AG04450 (cell line): Measurements from ENCODE around the gene VSTM4. TPM values are rescaled to one million over a fixed set of nuclear protein-coding genes. Genes with fewer than 3 reads are reported as not detected.

Source experiments
- CTCF ChIA-PET: fragments of 300-600, 350-600 bp; formaldehyde crosslinking; extraction: SDS; loops from one replicate; lab custom pipeline; 2022; ENCODE audit warnings: antibody characterized with exemption, inconsistent platforms; lab: Charles Lee
- POLR2A ChIA-PET: fragments of 350-600 bp; formaldehyde crosslinking; extraction: SDS; loops from one replicate; lab custom pipeline; 2021; ENCODE audit warnings: antibody characterized with exemption, inconsistent platforms; lab: Yijun Ruan, JAX
- DNase-seq: peaks from one replicate; pipeline ENCODE4 v3.0.0-alpha.2; 2011; ENCODE audit warnings: low read depth, low spot score
- H3K27ac ChIP-seq: one replicate; pipeline ENCODE4 v1.5.1; 2012; ENCODE audit warnings: low read depth, low read length, control low read depth
- H3K27me3 ChIP-seq: one replicate; pipeline ENCODE4 v1.6.0; 2012; ENCODE audit warnings: low read length; ENCODE audit not compliant: control insufficient read depth, insufficient read depth
- H3K4me3 ChIP-seq: 2 replicates; pipeline ENCODE4 v1.5.1; 2011; ENCODE audit warnings: mild to moderate bottlenecking, low read depth, low read length, control low read depth
- H3K9me3 ChIP-seq: 2 replicates; pipeline ENCODE4 v1.5.1; 2012; ENCODE audit warnings: low read length; ENCODE audit not compliant: control insufficient read depth, insufficient read depth
- polyA plus RNA-seq: library from polyadenylated mRNA; depleted of rRNA; stranded (reverse); fragments of >200 nt; gene quantifications from 2 replicates; pipeline ENCODE4 v1.2.3, GENCODE V29; 2011
- TF ChIP-seq, protein P1 (sequence below): IDR thresholded peaks from 2 replicates; pipeline ENCODE4 v1.5.1; 2011; ENCODE audit warnings: low read depth, low read length, control low read depth, inconsistent platforms

Gene VSTM4
- polyA plus RNA-seq, 1 experiment: 3.6 TPM

DNA sequence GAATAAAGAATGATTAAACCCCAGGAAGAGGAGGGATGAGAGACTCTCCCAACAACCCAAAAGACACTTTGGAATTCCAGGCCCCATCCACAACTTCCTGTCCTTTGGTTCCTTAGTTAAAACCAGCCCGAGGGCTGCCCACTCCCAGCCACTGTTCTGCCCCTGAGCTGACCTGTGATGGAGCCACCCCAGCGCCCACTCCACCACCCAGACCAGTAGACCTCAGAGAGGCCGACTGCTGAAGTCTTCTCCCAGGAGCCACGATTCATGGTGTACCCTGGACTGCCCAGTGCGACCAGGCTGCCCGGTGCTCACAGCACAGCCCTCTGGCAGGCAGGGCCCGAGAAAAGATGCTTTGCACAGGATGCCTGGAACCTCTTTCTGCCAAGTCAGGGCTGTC is 6.7 kb downstream of the VSTM4 start:
- DNase-seq: no peak

DNA sequence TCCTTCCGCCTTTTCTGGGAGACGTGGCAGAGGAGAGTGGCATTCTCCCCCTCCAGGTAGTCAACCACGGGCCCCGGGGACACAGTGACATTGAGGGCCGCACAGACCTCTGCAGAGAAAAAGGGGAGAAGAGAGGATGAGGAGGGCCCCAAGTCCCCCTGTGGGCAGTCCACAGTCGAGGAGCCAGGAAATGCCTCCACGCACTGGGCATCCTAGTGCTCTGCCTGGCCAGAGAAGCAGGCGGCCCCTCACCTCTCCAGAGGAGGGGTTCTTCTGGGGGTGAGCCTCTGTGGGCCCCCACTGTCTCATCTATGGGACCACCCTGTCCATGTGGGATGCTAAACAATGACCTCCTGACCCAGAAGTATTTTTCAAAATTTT is 7.4 kb downstream of the VSTM4 start:
- TF ChIP-seq, protein P1, sequence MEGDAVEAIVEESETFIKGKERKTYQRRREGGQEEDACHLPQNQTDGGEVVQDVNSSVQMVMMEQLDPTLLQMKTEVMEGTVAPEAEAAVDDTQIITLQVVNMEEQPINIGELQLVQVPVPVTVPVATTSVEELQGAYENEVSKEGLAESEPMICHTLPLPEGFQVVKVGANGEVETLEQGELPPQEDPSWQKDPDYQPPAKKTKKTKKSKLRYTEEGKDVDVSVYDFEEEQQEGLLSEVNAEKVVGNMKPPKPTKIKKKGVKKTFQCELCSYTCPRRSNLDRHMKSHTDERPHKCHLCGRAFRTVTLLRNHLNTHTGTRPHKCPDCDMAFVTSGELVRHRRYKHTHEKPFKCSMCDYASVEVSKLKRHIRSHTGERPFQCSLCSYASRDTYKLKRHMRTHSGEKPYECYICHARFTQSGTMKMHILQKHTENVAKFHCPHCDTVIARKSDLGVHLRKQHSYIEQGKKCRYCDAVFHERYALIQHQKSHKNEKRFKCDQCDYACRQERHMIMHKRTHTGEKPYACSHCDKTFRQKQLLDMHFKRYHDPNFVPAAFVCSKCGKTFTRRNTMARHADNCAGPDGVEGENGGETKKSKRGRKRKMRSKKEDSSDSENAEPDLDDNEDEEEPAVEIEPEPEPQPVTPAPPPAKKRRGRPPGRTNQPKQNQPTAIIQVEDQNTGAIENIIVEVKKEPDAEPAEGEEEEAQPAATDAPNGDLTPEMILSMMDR: no peak
- H3K27me3 ChIP-seq: no peaks in the 10 kb centered on the region
- ChIA-PET POLR2A (no interaction called here), CTCF (no interaction called here)
- no peak overlapping the region for H3K4me3 ChIP-seq
- no peak for DNase-seq
- H3K9me3 ChIP-seq: no peaks in the 10 kb centered on the region; the same call in 1 of the 2 replicates
- no peak overlapping the region for H3K27ac ChIP-seq

More for the DNA sequence above, 6.7 kb downstream of the VSTM4 start:
- H3K27ac ChIP-seq: no peak overlapping the region
- no peaks in the 10 kb centered on the region; the same call in 1 of the 2 replicates for H3K9me3 ChIP-seq
- POLR2A ChIA-PET: no interaction called here
- TF ChIP-seq, protein P1: no peak
- H3K4me3 ChIP-seq: no peak overlapping the region
- no peaks in the 10 kb centered on the region for H3K27me3 ChIP-seq
- CTCF ChIA-PET: no interaction called here

DNA sequence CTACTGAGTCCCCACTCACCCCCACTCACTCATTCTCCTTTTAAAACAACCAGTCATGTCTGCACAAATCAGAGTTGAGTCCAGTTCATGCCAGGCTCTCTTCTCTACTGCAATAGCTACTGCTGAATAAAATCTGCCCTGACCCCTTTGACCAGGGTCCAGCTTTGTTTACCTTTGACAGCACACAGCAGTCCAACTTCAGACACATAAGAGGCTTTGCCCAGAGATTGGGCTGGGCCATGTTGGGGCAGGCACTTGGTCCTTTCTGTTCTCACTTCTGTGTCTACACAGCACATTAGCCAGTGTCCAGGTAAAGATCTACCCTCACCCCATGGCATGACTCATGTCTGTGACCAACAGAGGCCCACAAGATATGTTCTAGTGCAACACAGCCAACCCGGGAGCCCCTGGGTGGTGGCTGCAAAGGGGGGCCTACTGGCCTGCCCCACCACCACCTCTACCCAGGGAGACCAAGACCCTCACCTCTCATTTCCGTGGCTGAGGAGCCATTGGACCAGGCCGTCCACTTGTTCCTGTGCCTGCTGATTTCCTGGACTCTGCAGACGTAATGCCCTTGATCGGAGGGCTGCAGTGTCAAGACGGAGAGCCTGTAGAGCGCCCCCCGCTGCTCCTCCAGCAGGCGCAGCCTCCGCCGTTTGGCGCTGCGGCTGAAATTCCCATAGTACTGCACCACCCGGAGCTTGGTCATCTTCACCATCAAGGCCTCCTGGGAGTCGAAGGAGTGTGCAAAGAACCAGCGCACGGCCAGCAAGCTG is 8.0 kb downstream of the VSTM4 start:
- Histone ChIP-seq H3K4me3 (no peak overlapping the region), H3K9me3 (no peaks in the 10 kb centered on the region; the same call in 1 of the 2 replicates), H3K27ac (no peak overlapping the region), H3K27me3 (no peaks in the 10 kb centered on the region)
- POLR2A ChIA-PET: no interaction called here
- no peak for DNase-seq
- TF ChIP-seq, protein P1: no peak
- CTCF ChIA-PET: interaction anchor here (1.3 kb wide), 2 partner anchors 54 to 57 kb away, joined by 3 read pairs; no protein-coding TSS in a partner anchor

DNA sequence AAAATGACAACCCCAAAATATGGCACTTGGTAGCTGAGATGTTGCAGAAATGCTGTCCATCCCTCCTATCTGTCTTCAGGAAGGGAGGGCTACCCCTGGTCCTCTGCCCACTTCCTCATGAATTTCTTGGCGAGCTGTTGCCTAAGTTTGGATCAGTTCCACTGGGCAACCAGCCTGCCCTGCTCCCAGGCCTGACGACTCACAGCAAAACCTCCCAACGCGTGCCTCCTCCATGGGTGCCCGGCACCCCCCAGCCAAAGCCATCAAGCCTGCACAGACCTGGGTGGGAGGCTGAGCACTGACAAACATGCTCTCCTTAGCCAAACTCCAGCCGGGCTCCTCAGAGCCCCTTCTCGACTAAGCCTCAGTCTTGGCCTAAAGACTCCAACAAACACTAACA is 8.9 kb downstream of the VSTM4 start:
- TF ChIP-seq, protein P1: no peak
- POLR2A ChIA-PET: no interaction called here
- Histone ChIP-seq H3K27ac (no peak overlapping the region), H3K27me3 (no peaks in the 10 kb centered on the region), H3K4me3 (no peak overlapping the region), H3K9me3 (no peaks in the 10 kb centered on the region; the same call in 1 of the 2 replicates)
- DNase-seq: no peak
- CTCF ChIA-PET: interaction anchor here (1.3 kb wide), 2 partner anchors 55 to 58 kb away, joined by 3 read pairs; no protein-coding TSS in a partner anchor

DNA sequence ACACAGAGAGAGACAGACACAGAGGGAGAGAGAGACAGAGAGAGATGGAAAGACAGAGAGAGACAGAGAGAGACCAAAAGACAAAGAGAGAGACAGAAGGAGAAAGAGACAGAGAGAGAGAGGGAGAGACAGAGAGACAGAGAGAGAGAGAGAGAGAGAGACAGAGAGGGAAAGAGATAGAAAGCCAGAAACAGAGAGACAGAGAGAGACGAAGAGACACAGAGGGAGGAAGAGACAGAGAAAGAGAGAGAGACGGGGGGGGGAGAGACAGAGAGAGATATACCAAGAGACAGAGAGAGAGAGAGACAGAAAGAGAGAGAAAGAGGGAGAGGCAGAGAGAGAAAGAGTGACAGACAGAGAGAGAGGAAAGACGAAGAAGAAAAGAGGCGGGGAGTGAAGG is 10.2 kb downstream of the VSTM4 start:
- Histone ChIP-seq H3K4me3 (no peak overlapping the region), H3K9me3 (no peaks in the 10 kb centered on the region; the same call in 1 of the 2 replicates), H3K27ac (no peak overlapping the region), H3K27me3 (no peaks in the 10 kb centered on the region)
- TF ChIP-seq, protein P1: no peak
- POLR2A ChIA-PET: no interaction called here
- DNase-seq: no peak
- CTCF ChIA-PET: interaction anchor here (0.6 kb wide), 1 partner anchor 23 kb away, joined by 3 read pairs; no protein-coding TSS in a partner anchor
